ENCODE measurements around the gene SPATA31C1. TPM values are rescaled to one million over a fixed set of nuclear protein-coding genes. Genes with fewer than 3 reads are reported as not detected.

The SPATA31C1 gene
- total RNA-seq, result not detected in 2 replicates

GRCh38 chr9:87917662-87918061, at the start of gene SPATA31C1:
SPATA31C1 (plus strand) TSS chr9:87917962.

GRCh38 chr9:87882627-87883026, 35.1 kb upstream of the SPATA31C1 start, which contains the start of gene SPATA31E1:
SPATA31E1 (plus strand) TSS chr9:87882877; CDS start chr9:87882892, 15 bp downstream.

Other genes with a start within 250 kb of the SPATA31C1 start
- 167 and 478 TPM in 2 replicates for gene CTSL, start 191.8 kb upstream of the SPATA31C1 start, total RNA-seq
- gene SPATA31E1, start 35.1 kb upstream of the SPATA31C1 start, total RNA-seq, result not detected in 2 replicates
- 3.9 and 4.7 TPM in 2 replicates for gene CDK20, start 56.6 kb downstream of the SPATA31C1 start, total RNA-seq
- not detected in 2 replicates for gene SPATA31C2, start 220.5 kb downstream of the SPATA31C1 start, total RNA-seq

Measured in smooth muscle cell of the pulmonary artery (primary cell).